ENCODE data around the gene SECISBP2. TPM values are rescaled to one million over a fixed set of nuclear protein-coding genes. Genes with fewer than 3 reads are reported as not detected.

The SECISBP2 gene
- total and polyA plus RNA-seq, 4 donors = 26.6 to 112 (median 43.0) TPM

- Histone ChIP-seq H3K4me3 (no peak overlapping the region), H3K36me3 (ENCODE audit: control insufficient read depth in 4 of 4, insufficient read depth in 4 of 4, low read length in 4 of 4) (peaks cover 0 to 4% (median 3%) of the 10 kb centered on the region in 4 donors), H3K9me3 (ENCODE audit: control insufficient read depth in 4 of 4, insufficient read depth in 3 of 4, low read length in 3 of 4) (no peaks in the 10 kb centered on the region), H3K9ac (ENCODE audit: insufficient read depth in 1 of 2, low read length in 2 of 2) (no peak overlapping the region), H3K27me3 (ENCODE audit: control insufficient read depth in 3 of 3, insufficient read depth in 3 of 3, low read length in 2 of 3) (no peaks in the 10 kb centered on the region), H3K4me1 (ENCODE audit: control insufficient read depth in 5 of 5, insufficient read depth in 5 of 5, low read length in 5 of 5) (peaks cover 3 to 29% (median 11%) of the 10 kb centered on the region in 5 donors), H3K27ac (ENCODE audit: low read depth in 1 of 2, low read length in 1 of 2) (peak overlapping the region in 1 of 2 donors; percentile 79)
- 87 to 92% methylated on average over 6 of the region's 6 CpGs for WGBS, 2 donors
- DNase-seq = no peak
- no peak for TF ChIP-seq CTCF (IDR thresholded peaks at IDR 0.05; ENCODE audit: control extremely low read depth, extremely low read depth)
- no peak for ATAC-seq (ENCODE audit: insufficient read depth, low FRiP score)
Measured at GRCh38 chr9:89309166-89309565, 9.1 kb upstream of the SECISBP2 start.

- no peaks in the 10 kb centered on the region for H3K9me3 ChIP-seq (ENCODE audit: control insufficient read depth in 4 of 4, insufficient read depth in 3 of 4, low read length in 3 of 4)
- ATAC-seq (ENCODE audit: insufficient read depth, low FRiP score) (peak; percentile 9), DNase-seq (peak; percentile 28 to 46 (median 33))
- peaks cover 3 to 32% (median 11%) of the 10 kb centered on the region in 5 donors for H3K4me1 ChIP-seq (ENCODE audit: control insufficient read depth in 5 of 5, insufficient read depth in 5 of 5, low read length in 5 of 5)
- TF ChIP-seq CTCF (IDR thresholded peaks at IDR 0.05; ENCODE audit: control extremely low read depth, extremely low read depth) = no peak
- H3K27ac ChIP-seq (ENCODE audit: low read depth in 1 of 2, low read length in 1 of 2) = peak overlapping the region; percentile 98 to 100
- WGBS, 2 donors = 16 to 22% methylated on average over 23 of the region's 23 CpGs
- H3K4me3 ChIP-seq = peak overlapping the region; percentile 85
- H3K27me3 ChIP-seq (ENCODE audit: control insufficient read depth in 3 of 3, insufficient read depth in 3 of 3, low read length in 2 of 3) = no peaks in the 10 kb centered on the region
- peaks cover 0 to 3% (median 1%) of the 10 kb centered on the region in 4 donors for H3K36me3 ChIP-seq (ENCODE audit: control insufficient read depth in 4 of 4, insufficient read depth in 4 of 4, low read length in 4 of 4)
- H3K9ac ChIP-seq (ENCODE audit: insufficient read depth in 1 of 2, low read length in 2 of 2) = peak overlapping the region; percentile 98 to 99
Measured at GRCh38 chr9:89309608-89310474, 8.5 kb upstream of the SECISBP2 start.

- H3K36me3 ChIP-seq (ENCODE audit: control insufficient read depth in 4 of 4, insufficient read depth in 4 of 4, low read length in 4 of 4) = peaks cover 0 to 3% (median 2%) of the 10 kb centered on the region in 4 donors
- no peak for TF ChIP-seq CTCF (IDR thresholded peaks at IDR 0.05; ENCODE audit: control extremely low read depth, extremely low read depth)
- peaks cover 3 to 32% (median 11%) of the 10 kb centered on the region in 5 donors for H3K4me1 ChIP-seq (ENCODE audit: control insufficient read depth in 5 of 5, insufficient read depth in 5 of 5, low read length in 5 of 5)
- WGBS, 2 donors = 0 to 1% methylated on average over 82 to 86 of the region's 86 CpGs
- peak within 1 kb of the TSS; percentile 98 to 100 for H3K27ac ChIP-seq (ENCODE audit: low read depth in 1 of 2, low read length in 1 of 2)
- no peaks in the 10 kb centered on the region for H3K9me3 ChIP-seq (ENCODE audit: control insufficient read depth in 4 of 4, insufficient read depth in 3 of 4, low read length in 3 of 4)
- DNase-seq = peak; percentile 100
- peak; percentile 92 for ATAC-seq (ENCODE audit: insufficient read depth, low FRiP score)
- H3K9ac ChIP-seq (ENCODE audit: insufficient read depth in 1 of 2, low read length in 2 of 2) = peak within 1 kb of the TSS; percentile 98 to 99
- H3K27me3 ChIP-seq (ENCODE audit: control insufficient read depth in 3 of 3, insufficient read depth in 3 of 3, low read length in 2 of 3) = no peaks in the 10 kb centered on the region
- peak within 1 kb of the TSS; percentile 85 for H3K4me3 ChIP-seq
Measured at GRCh38 chr9:89310475-89311345, 7.6 kb upstream of the SECISBP2 start, which contains the start of gene CKS2. Gene CKS2, plus strand, starts transcription at chr9:89311195. Its CDS starts 98 bp downstream, at chr9:89311293.

All from lung (tissue), 12 donors.